PC-3 (cell line): Measurements from ENCODE around the gene IFI44. TPM values are rescaled to one million over a fixed set of nuclear protein-coding genes. Genes with fewer than 3 reads are reported as not detected.

Experiments used
- ATAC-seq: fragments of 200-7000 bp; cut with Tn5 transposase; 2 replicates; pipeline ENCODE4 v1.9.1; 2020; ENCODE audit warnings: mild to moderate bottlenecking, moderate library complexity
- BruUV-seq: library from RNA; stranded (reverse); fragments of 400-500 nt; replicated peaks from 2 replicates; lab custom pipeline; 2021; lab: Mats Ljungman, UMichigan
- CTCF ChIA-PET: fragments of 300-600 bp; sonication (Branson Sonifier 250); formaldehyde crosslinking; loops from one replicate; lab custom pipeline; 2022; ENCODE audit warnings: antibody characterized with exemption; lab: Charles Lee
- POLR2A ChIA-PET: fragments of 300-600 bp; sonication (Branson Sonifier 250); formaldehyde crosslinking; loops from one replicate; lab custom pipeline; 2022; ENCODE audit warnings: antibody characterized with exemption; ENCODE audit not compliant: unreplicated experiment; lab: Charles Lee
- DNase-seq: peaks from one replicate; pipeline ENCODE4 v3.0.0-alpha.2; 2015
- H2AFZ ChIP-seq: fragments of 300-600 bp; sonication (generic); 2 replicates; pipeline ENCODE4 v1.6.0; 2016; ENCODE audit warnings: antibody characterized with exemption, low read length
- H3F3A ChIP-seq: fragments of 300-600 bp; sonication (generic); one replicate; pipeline ENCODE4 v1.6.0; 2017; ENCODE audit warnings: antibody characterized with exemption, low read length, control low read depth, mild to moderate bottlenecking; ENCODE audit not compliant: unreplicated experiment
- H3K27ac ChIP-seq: fragments of 300-600 bp; sonication (generic); 2 replicates; pipeline ENCODE4 v1.5.1; 2016; ENCODE audit warnings: mild to moderate bottlenecking, low read length
- H3K27me3 ChIP-seq: fragments of 300-600 bp; sonication (generic); 2 replicates; pipeline ENCODE4 v1.6.1; 2016; ENCODE audit warnings: low read length, mixed read lengths
- H3K36me3 ChIP-seq: fragments of 300-600 bp; sonication (generic); 2 replicates; pipeline ENCODE4 v1.6.1; 2016; ENCODE audit warnings: low read depth, mixed run types, low read length, mixed read lengths
- H3K4me1 ChIP-seq: fragments of 300-600 bp; sonication (generic); 2 replicates; pipeline ENCODE4 v1.5.1; 2016; ENCODE audit warnings: low read length; ENCODE audit not compliant: insufficient read depth
- H3K4me2 ChIP-seq: fragments of 300-600 bp; sonication (generic); 2 replicates; pipeline ENCODE4 v1.6.0; 2016; ENCODE audit warnings: low read length
- H3K4me3 ChIP-seq: fragments of 300-600 bp; sonication (generic); 2 replicates; pipeline ENCODE4 v1.5.1; 2016; ENCODE audit warnings: mild to moderate bottlenecking, low read length, mixed read lengths
- H3K79me2 ChIP-seq: fragments of 300-600 bp; sonication (generic); 2 replicates; pipeline ENCODE4 v1.6.1; 2017; ENCODE audit warnings: low read length, mixed read lengths
- H3K9ac ChIP-seq: fragments of 300-600 bp; sonication (generic); 2 replicates; pipeline ENCODE4 v1.6.0; 2016; ENCODE audit warnings: mild to moderate bottlenecking, low read length
- H3K9me2 ChIP-seq: fragments of 300-600 bp; sonication (generic); replicated peaks from 2 replicates; pipeline ENCODE4 v1.6.1; 2016; ENCODE audit warnings: mixed run types, low read length, mixed read lengths
- H3K9me3 ChIP-seq: fragments of 300-600 bp; sonication (generic); 2 replicates; pipeline ENCODE4 v1.6.1; 2016; ENCODE audit warnings: low read length, mixed read lengths
- H4K20me1 ChIP-seq: fragments of 300-600 bp; sonication (generic); 2 replicates; pipeline ENCODE4 v1.6.1; 2016; ENCODE audit warnings: low read length, mixed read lengths
- CTCF ChIP-seq: fragments of 300-600 bp; sonication (generic); conservative IDR thresholded peaks from 2 replicates; pipeline ENCODE4 v1.5.1; 2017; ENCODE audit warnings: antibody characterized with exemption, low read depth, mild to moderate bottlenecking, low read length
- EZH2 ChIP-seq: fragments of 300-600 bp; sonication (generic); IDR thresholded peaks from one replicate; pipeline ENCODE4 v1.6.1; 2017; ENCODE audit warnings: antibody characterized with exemption, mild to moderate bottlenecking, low read length; ENCODE audit not compliant: unreplicated experiment
- EZH2phosphoT487 ChIP-seq: fragments of 300-600 bp; sonication (generic); IDR thresholded peaks from 2 replicates; pipeline ENCODE4 v1.6.1; 2018; ENCODE audit warnings: mild to moderate bottlenecking, antibody characterized with exemption, low read length, borderline replicate concordance
- intact Hi-C: fragments of 100-400 bp; cut with micrococcal nuclease; formaldehyde crosslinking; loops from 2 replicates; pipeline ENCODE4 v1.9.0; 2023
- total RNA-seq: library from RNA; depleted of rRNA; stranded (reverse); fragments of >200 nt; gene quantifications from 2 replicates; pipeline ENCODE4 v1.2.3, GENCODE V29; 2014

IFI44 gene
- total RNA-seq, 1 experiment from 2014 or later, result 10.4 TPM

DNA sequence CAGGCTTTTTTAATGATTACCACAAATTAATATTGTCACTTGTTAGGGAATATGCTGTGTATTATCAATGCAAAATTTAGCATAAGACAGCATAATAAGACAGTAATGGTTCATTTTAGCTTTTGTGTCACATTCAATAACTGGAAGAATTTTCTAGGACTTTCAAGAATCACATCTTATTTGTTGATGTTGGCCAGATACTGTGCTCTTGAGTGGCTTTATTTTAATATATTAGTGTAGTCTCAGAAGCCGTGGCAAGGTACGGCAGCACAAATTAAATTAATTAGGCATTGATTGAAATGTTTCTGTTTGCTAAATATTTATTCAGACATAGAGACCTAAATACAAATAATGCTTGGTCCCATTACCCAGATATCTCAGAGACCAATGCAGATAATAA is 19.0 kb upstream of the IFI44 start:
- Histone ChIP-seq H4K20me1 (no peaks in the 10 kb centered on the region), H3F3A (peaks cover 3% of the 10 kb centered on the region), H3K36me3 (no peaks in the 10 kb centered on the region), H3K27ac (no peak overlapping the region), H2AFZ (no peak overlapping the region), H3K27me3 (no peaks in the 10 kb centered on the region), H3K4me2 (no peak overlapping the region), H3K9me2 (no peaks in the 10 kb centered on the region), H3K9me3 (no peaks in the 10 kb centered on the region), H3K4me3 (no peak overlapping the region), H3K4me1 (peaks cover 34% of the 10 kb centered on the region), H3K79me2 (no peaks in the 10 kb centered on the region), H3K9ac (no peak overlapping the region)
- BruUV-seq, result no TSS peak
- ATAC-seq (no peak), DNase-seq (no peak)
- intact Hi-C loops, result no loop called here
- TF ChIP-seq CTCF (no peak), EZH2 (no peak), EZH2phosphoT487 (no peak)
- POLR2A ChIA-PET, result no interaction called here
- CTCF ChIA-PET, result no interaction called here

DNA sequence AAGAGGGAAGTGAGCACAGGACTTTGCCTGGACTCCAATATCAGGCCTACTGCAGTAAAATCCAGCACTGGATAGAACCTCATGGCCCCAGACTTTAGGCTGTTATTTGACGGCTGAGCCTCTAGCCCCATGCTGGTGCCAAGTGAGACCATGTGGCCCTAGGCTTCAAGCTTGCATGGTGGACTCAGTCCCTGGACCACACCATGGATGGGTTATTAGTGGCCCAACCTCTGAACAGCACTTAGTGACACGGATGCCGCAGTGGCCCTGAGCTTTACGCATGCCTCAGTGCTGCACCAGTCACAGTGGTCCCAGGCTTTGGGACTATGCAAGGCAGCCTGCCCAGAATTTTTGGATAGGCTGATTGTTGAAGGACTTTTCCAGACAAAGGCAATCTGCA is 16.4 kb upstream of the IFI44 start:
- no peak for ATAC-seq
- no peaks in the 10 kb centered on the region for H3K36me3 ChIP-seq
- BruUV-seq, result no TSS peak
- POLR2A ChIA-PET, result no interaction called here
- DNase-seq, result no peak
- no peak overlapping the region for H3K4me2 ChIP-seq
- intact Hi-C loops, result no loop called here
- no peak overlapping the region for H3K4me3 ChIP-seq
- no peak overlapping the region for H3K9ac ChIP-seq
- H4K20me1 ChIP-seq, result no peaks in the 10 kb centered on the region
- H3K27me3 ChIP-seq, result no peaks in the 10 kb centered on the region
- H3K79me2 ChIP-seq, result no peaks in the 10 kb centered on the region
- TF ChIP-seq EZH2phosphoT487 (no peak), CTCF (no peak), EZH2 (no peak)
- H3K27ac ChIP-seq, result no peak overlapping the region
- no peaks in the 10 kb centered on the region for H3K9me3 ChIP-seq
- H3F3A ChIP-seq, result no peaks in the 10 kb centered on the region
- no peak overlapping the region for H2AFZ ChIP-seq
- peaks cover 14% of the 10 kb centered on the region for H3K4me1 ChIP-seq
- H3K9me2 ChIP-seq, result no peaks in the 10 kb centered on the region
- CTCF ChIA-PET, result no interaction called here

- H3K27ac ChIP-seq, result no peak overlapping the region
Observed at GRCh38 chr1:78640462-78640861, 9.2 kb upstream of the IFI44 start.

More at GRCh38 chr1:78640462-78640861, 9.2 kb upstream of the IFI44 start:
- Histone ChIP-seq H3K36me3 (no peaks in the 10 kb centered on the region; the same call in 1 of the 2 replicates), H3K27me3 (no peaks in the 10 kb centered on the region), H2AFZ (no peak overlapping the region), H3K79me2 (no peaks in the 10 kb centered on the region), H3F3A (no peaks in the 10 kb centered on the region), H3K9me3 (no peaks in the 10 kb centered on the region), H4K20me1 (no peaks in the 10 kb centered on the region), H3K4me1 (no peaks in the 10 kb centered on the region), H3K9me2 (no peaks in the 10 kb centered on the region), H3K4me3 (no peak overlapping the region), H3K4me2 (no peak overlapping the region), H3K9ac (no peak overlapping the region)
- ChIA-PET POLR2A (no interaction called here), CTCF (no interaction called here)
- DNase-seq, result no peak
- TF ChIP-seq EZH2phosphoT487 (no peak), EZH2 (no peak), CTCF (no peak)
- intact Hi-C loops, result no loop called here
- no peak for ATAC-seq
- BruUV-seq, result no TSS peak
